Astrocyte (in vitro differentiated cells and primary cell): ENCODE measurements around the gene NBR1.

Source experiments
- CTCF ChIP-seq: IDR thresholded peaks from 2 replicates; pipeline ENCODE4 v1.5.1; 2011; ENCODE audit warnings: low read depth, mild to moderate bottlenecking, inconsistent platforms, low read length, moderate library complexity; ENCODE audit not compliant: insufficient read depth
- EZH2 ChIP-seq: IDR thresholded peaks from 2 replicates; pipeline ENCODE4 v1.6.1; 2012; ENCODE audit warnings: mild to moderate bottlenecking, low read length, inconsistent platforms; ENCODE audit not compliant: insufficient read depth

DNA sequence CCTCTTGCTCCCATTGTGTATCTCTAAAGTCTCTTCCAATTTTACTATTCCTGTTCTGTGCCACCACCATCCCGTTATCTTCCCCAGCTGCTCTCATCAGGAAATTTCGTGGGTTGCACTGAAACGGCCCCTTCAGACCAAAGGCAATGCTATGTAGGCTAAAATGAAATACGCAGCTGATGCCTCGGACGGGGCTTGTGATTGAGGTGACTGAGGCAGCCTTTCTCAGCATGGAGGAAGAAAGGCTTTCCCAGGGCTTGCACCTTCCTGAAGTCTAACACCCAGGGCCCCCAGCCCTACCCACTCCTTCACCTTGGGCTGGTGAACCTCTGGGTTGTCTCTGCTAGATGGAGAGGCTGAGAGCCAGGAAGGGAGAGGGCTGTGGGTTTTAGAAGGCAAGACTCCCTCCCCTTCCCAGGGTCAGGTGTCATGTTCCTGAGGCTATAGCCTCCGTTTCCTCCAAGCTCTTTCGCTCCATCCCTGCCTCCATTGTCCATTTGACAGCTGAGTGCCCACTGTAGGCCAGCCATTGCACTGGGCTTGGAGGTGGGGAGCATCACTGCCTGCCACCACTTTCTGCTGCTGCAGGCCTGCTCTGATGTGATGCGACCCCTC lies 49.6 kb downstream of the NBR1 start:
- TF ChIP-seq CTCF (no peak), EZH2 (no peak)
